GM18868 (cell line): ENCODE data around the gene ASCC2.
A peak's percentile ranks its signal among the peaks of the same experiment; 100 is the strongest.
"Not testable (repeated sequence)": the region's sequence is repeated elsewhere in the genome, so short reads cannot be mapped to it uniquely, and the experiment has no call there.

Source experiments
- ATAC-seq: cut with Tn5 transposase; IDR thresholded peaks from one replicate; pipeline ENCODE4 v1.9.1; 2021; ENCODE audit warnings: mild to moderate bottlenecking, moderate library complexity; ENCODE audit not compliant: unreplicated experiment

Gene ASCC2, protein sequence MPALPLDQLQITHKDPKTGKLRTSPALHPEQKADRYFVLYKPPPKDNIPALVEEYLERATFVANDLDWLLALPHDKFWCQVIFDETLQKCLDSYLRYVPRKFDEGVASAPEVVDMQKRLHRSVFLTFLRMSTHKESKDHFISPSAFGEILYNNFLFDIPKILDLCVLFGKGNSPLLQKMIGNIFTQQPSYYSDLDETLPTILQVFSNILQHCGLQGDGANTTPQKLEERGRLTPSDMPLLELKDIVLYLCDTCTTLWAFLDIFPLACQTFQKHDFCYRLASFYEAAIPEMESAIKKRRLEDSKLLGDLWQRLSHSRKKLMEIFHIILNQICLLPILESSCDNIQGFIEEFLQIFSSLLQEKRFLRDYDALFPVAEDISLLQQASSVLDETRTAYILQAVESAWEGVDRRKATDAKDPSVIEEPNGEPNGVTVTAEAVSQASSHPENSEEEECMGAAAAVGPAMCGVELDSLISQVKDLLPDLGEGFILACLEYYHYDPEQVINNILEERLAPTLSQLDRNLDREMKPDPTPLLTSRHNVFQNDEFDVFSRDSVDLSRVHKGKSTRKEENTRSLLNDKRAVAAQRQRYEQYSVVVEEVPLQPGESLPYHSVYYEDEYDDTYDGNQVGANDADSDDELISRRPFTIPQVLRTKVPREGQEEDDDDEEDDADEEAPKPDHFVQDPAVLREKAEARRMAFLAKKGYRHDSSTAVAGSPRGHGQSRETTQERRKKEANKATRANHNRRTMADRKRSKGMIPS

DNA sequence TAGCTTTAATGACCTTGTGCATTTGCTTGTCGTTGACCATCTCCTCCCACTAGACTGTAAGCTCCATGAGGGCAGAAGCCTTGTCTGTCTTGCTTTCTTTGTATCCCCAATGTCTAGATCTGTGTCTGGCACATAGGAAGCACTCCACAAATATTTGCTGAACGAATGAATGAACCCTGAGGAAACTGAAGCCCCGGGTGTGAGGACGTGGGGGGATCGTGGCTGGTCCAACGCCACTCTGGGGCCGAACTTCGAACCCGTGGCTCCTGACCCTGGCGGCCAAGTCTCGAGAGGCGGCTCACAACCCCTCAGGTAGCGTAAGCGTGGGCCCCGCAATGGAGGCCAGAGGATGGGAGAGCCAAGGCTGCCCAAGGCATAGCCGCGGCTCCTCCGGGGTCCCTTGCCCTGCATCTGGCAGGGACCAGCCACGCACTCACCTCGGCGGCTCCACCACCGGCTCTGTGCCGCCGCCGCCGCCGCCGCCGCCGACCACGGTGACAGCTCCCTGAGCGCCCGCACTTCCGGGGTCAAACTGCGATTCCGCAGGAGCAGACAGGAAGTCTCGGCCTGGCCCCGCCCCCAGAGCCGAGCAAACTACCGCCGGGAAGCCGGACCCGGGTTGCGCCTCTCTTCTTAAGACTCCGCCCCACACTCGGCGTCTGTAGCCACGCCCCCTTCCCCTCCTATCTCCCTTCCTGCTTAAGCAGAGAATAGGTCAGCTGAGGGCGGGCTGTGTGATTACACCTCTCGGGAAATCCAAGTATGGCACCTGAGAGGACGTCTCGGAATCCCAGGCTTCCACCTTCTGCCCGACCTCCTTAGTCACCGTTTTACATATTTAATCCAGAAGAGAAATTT lies at the start of gene ASCC2:
ASCC2 (minus strand) TSS at position 534 of the 858 bp plus-strand sequence. CDS start 5,949 bp downstream, outside the sequence.
- peak; percentile 96 for ATAC-seq

DNA sequence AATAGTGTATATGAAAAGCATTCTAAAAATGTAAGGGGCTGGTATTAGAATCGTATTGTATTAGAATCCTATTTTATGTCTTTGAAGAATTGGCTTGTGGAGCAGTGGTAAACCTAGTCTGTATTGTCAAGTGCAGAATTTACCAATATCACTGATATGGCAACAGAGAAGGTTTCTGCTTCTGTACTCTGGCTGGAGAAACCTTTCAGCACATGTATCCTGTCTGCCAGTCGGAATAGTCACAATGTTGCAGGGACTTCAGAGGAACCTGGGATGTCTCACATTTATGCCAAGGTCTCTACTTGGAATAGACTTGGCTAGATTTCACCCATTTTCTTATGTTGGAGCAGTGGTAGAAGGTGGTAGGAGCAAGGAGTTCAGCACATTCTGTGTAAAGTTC lies 49.3 kb upstream of the ASCC2 start:
- ATAC-seq = no peak

DNA sequence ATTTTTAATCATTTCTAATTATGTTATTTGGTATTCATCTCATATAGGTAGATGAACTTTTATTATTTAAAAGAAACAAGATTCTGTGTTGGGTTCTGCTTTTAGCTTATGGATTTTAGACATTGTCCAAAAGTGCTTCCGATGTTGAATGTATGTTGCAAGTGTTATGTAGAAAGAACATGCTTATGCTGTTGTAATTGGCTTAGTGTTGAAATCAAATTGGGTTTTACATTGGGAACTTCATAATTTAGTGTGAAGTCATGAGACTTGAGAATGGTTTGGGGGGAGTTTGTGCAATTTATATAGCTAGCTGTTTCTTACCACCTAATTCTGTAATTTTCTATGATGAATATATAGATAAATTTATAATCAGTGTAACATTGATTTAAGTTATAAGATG lies 48.5 kb upstream of the ASCC2 start:
- ATAC-seq = no peak

DNA sequence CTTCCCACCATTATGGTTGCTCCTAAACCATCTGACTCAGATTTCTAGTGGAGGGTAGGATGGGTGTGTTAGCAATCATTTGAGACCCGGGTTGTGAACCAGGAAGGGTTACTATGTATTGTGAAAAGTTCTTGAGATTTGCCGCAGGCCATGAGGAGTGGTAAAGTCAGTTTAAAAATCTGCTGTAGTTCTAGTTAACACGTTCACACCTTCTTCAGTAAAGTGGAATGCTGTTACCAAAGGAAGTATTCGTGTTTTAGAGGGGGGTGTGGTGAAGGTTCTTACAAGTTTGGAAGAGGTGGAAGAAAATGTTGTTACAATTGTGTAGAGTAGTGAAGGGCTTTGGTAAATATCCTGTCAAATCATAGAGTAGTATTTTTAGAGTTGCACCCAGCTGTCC lies 47.5 kb upstream of the ASCC2 start:
- ATAC-seq = no peak

DNA sequence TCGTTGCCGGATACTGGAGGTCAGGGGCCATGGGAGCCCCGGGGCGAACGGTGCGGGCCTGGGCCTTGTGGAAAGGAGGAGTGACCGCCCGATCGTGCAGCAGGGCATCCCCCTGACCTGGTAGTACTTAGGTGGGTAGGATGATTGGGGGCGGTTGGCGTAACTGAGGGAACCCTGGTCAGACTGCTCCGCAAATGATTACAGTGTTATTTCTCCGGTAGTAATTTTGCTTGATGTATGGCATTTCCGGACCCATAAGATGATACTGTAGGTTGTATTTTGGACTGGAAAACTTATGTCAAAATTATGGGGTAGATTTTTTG lies 45.7 kb upstream of the ASCC2 start:
- ATAC-seq = no peak

DNA sequence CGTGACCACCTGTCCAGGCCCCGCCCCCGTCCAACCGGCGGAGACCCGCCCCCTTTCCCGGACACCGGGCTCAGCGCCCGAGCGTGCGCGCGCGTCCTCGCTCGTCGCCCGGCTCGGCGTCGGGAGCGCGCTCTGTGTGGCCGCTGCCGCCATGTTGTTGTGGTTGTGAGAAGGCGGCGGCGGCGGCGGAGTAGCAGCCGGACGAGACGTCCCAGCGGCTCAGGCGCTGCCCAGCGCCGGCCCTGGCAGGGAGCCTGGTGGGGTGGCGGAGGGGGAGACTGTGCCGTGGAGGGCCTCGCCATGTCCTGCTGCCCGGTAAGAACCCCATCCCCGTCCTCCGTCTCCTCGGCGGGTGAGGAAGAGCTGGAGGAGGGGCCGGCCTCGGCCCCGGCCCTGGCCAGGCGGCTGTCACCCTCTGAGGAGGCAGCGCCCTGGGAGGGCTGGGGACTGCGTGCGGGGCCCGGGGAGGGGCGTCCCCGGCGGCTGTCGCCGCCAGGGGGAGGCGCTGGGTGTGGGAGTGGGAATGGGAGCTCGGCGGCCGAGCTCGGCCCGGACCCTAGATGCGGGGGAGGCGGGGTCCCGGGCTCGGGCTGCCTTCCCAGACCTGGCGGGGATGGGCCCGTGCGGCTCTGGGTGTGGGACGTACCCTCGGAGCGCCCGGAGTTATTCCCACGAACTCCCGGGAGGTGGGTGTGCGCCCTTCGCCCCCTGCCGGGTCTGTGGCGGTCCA lies 45.1 kb upstream of the ASCC2 start, which contains the start of gene MTMR3:
MTMR3 (plus strand) TSS at position 130 of the 730 bp plus-strand sequence. CDS start 87,886 bp downstream, outside the sequence.
- peak; percentile 77 for ATAC-seq

DNA sequence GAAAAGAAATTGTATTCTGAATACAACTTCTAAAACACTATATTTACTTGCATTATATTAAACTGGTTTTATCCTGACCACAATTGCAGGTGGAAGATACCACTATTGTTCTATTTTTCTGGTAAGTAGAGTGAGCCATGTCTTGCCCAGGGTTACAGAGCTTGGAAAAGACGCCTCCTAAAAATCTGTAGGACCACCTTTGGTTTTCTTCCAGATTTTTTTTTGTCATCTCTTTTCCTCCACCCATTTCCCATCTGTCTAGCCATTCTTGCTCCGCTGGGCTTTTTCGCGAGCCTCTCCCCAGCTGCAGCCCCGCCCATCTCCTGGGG lies 44.6 kb upstream of the ASCC2 start:
- no peak for ATAC-seq

DNA sequence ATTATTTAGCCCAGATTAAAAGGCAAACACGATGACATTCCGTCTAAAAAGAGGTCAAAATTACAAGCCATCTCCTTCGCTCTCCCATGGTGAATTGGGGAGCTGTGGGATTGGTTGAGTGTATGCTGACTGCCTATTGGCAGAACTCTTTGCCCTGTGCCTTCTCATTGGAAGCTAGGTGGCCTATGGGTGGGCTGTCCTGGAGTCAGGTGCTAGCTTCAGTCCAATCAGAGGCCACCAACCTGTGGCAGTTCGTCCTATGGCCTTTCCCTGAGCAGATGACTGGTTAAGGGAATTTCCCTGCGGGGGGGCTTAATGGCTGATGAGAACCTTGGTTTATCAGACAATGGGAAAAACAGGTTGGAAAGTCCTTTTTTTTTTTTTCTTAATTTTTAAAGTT lies 41.7 kb upstream of the ASCC2 start:
- no peak for ATAC-seq

DNA sequence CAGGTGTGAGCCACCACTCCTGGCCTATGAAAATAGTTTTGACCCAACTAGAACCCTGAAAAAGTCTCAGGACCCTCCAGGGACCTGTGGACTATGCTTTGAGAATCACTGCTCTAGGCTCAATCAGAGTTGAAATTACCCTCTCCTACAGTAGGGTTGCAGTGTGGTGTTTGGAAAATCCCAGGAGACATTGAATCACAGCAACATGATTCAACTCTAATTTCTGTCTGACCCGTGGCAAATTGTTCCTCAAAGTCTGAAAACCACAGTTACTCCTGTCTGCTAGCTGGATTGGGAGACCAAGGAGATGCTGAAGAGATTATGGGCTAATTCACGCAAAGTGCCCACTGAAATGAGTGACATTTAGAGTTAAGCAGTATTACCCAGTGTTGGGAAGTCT lies 39.5 kb upstream of the ASCC2 start:
- no peak for ATAC-seq

DNA sequence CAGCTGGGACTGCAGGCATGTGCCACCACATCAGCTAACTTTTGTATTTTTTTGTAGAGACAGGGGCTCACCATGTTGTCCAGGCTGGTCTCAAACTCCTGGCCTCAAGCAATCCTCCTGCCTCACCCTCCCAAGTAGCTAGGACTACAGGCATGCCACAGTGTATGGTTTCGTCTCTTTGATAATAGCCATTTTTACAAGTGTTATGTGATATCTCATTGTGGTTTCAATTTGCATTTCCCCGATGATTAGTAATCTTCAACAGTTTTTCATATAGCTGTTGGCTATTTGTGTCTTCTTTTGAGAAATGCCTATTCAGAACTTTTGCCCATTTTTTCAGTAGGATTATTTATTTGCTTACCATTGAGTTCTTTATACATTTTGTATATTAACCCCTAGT lies 35.9 kb upstream of the ASCC2 start:
- ATAC-seq = no peak

DNA sequence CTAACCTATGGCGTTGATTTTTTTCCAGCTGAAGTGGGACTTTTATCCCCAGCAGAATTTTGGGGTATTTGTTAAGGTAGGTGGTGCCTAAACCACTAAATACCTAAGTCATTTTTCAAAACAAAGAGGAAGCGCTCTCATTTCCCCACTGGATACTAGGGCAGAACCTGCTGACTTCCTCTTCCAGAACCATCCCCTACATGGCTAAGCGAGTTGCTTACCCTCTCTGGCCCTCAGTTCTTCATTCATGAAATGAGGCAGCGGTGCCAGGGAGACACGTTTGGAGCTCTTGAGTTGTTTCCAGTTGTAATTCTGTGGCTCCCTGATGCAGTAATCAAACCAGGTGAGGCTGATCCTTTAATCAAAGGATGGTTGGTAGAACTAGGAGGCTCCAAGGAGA lies 34.9 kb upstream of the ASCC2 start:
- ATAC-seq = no peak

DNA sequence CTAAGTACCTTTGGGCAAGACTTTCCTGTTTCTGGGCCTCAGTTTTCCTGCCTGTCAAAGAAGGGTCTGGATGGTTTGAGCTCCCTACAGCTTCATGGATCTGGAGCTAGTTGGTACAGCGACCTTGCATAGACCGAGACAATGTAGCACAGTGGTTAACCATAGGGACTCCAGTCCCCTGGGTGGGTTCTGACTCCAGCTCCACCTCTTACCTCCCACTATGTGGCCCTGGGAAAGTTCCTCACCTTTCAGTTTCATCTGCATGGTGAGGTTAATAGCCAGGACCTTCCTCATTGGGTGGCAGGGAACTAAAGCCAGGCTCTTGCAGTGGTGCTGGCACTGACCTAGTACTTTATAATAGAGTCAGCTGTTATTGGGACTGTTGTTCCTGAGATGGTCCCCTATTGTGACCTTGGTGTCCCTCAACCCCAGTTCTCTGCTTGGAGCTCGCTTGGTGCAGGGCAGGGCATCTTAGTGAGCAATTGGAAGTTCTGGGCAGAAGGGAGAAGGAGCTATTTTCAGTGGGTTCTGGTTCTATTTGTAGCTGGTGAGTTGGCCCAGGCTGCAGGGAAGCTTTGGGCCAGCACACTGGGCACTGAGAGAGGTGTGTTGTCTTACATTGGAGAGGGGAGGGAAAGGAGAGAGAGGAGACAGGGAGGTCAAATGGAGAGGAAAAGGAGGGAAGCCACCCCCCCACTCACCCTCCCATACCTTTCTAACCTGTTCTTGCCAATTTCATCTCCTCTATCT lies 34.2 kb upstream of the ASCC2 start:
- no peak for ATAC-seq

DNA sequence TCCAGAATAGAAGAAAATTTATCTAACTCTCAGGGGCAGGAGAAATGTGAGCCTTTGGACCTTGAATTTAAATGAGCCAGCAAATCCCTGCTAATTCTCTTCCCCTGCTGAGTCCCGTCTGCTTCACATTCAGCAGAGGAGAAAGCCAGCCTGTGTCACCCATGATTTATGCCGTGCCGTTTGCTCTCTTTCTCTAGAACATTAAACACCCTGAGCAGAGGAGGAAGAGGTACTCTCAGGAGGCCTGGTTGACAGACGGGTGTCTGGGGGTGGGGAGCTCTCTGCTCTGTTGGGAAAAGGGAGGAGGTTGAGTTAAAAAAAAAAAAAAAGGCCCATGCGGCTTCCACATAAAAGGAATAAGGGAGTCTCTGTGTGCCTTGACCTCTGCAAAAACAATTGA lies 33.6 kb upstream of the ASCC2 start:
- ATAC-seq = no peak

DNA sequence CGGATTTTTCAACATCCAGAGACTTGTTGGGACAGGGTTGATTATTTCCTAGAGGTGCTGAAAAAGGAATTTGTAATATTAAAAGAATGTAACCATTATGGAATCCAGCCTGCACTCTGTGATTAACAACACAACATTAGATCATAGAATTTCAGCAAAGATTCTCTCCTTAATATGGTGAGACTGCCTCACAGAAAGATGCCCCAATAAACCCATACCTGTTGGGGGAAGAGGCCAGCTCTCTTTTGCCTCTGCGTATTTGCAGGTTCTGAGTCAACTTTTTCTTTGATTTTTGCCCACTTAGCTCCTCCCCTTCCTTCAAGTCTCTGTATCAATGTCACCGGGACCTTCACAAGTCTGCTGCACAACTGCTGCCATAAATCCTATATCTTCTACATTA lies 32.5 kb upstream of the ASCC2 start:
- no peak for ATAC-seq

DNA sequence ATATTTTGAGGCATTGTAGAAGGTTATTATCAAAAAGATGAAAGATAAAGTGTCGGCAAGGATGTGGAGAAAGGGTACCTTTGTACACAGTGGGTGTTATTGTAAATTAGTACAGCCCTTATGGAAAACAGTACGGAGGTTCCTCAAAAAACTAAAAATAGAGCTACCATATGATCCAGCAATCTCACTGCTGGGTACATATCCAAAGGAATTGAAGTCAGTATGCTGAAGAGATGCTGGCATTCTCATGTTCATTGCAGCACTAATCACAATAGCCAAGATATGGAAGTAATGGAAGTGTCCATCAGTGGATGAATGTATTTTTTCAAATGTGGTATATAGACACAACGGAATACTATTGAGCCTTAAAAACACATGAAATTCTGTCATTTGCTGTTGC lies 29.8 kb upstream of the ASCC2 start:
- no peak for ATAC-seq

DNA sequence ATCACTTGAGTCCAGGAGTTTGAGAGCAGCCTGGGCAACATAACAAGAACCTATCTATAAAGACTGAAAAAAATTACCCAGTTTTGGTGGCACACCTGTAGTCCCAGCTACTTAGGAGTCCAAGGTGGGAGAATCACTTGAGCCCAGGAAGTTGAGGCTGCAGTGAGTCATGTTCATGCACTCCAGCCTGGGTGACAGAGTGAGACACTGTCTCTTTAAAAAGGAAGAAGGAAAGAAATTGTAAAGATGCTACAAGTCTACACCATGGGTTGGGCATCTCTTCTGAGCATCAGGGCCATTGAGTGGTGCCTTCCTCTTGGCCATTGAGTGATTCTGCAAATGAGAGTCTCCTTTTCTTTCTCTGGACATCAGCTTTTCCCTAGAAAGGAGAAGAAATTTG lies 29.2 kb upstream of the ASCC2 start:
- no peak for ATAC-seq

DNA sequence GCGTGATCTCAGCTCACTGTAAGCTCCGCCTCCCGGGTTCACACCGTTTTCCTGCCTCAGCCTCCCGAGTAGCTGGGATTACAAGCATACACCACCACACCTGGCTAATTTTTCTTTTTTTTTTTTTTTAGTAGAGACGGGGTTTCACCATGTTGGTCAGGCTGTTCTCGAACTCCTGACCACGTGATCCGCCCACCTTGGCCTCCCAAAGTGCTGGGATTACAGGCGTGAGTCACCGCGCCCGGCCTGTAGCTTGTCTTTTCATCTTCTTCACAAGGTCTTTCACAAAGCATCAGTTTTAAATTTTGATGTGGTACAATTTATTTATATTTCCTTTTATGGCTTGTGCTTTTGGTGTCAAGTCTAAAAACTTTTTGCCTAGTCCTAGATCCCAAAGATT lies 27.5 kb upstream of the ASCC2 start:
- not testable (repeated sequence) for ATAC-seq

DNA sequence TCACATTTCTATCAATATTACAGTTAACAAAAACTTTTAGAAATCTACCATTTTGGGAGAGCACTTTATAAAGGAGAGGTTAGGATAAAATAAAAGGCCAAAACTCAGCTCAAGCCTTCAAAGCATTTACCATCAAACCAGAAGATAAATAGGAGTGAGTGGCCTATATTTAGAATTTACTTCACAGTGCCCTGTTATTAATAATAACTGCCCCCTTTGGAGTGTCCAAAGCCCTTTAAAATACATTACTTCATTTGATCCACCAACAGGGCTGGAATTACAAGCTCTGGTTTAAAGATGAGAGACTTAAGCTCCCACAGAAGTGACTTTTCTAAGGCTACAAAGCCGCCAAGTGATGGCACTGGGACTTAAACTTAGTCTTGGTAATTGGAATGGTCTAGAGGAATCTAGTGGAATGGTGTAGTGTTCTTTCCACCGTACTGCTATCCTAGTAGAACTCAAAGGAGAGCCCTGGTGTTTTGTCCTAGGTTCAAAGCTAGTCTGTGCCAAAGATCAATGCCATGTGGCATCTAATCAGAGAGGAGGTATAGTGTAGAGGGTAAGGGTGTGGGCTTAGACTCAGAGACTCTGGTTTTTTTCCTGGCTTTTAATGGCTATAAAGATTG lies 23.7 kb upstream of the ASCC2 start:
- ATAC-seq = no peak

DNA sequence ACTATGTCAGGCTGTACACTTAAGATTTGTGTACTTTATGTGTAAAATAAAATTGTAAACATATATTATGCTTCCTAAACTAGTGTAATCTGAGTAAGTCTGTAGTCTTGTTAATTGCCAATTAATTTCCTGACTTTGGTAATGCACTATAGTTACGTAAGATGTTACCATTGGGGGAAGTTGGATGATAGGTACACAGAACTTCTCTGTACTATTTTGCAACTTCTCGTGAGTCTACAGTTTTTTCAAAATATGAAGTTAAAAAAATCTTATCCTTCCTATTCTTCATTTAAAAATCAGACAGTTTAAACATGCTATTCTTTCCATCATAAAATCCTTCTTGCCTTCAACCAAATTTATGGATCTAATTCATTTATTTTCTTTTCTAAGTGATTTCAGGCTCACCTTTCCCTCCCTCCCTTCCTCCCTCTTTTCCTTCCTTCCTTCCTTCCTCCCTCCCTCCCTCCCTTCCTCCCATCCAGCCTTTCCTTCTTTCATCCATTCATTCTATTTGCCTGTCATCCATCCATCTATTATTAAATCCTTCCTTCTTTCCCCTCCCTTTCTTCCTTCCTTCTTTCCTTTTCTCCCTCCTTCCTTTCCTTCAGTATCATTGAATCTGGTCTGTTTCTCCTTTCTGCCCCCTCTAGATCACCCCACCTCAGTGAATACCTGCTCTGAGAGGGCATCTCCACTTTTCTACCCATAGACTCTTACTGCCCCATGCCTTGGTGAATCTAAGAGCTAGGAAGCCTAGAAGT lies 22.1 kb upstream of the ASCC2 start:
- ATAC-seq = no peak
